Measurements from ENCODE around the gene FYCO1.

FYCO1 gene

GRCh38 chr3:45955017-45955647, 40.5 kb downstream of the FYCO1 start:
- Histone ChIP-seq H3K27me3 (ENCODE audit: insufficient read depth, poor library complexity, severe bottlenecking) (no peaks in the 10 kb centered on the region), H3K27ac (replicated peaks) (no peak overlapping the region), H3K4me3 (replicated peaks; ENCODE audit: insufficient read depth, low read length) (no peak overlapping the region)
- DNase-seq (ENCODE audit: low read depth in 1 of 2, low spot score in 1 of 2): no peak
- no peak for TF ChIP-seq POLR2AphosphoS5 (IDR thresholded peaks at IDR 0.05; ENCODE audit: low read depth)
- TF ChIP-seq REST (IDR thresholded peaks at IDR 0.05; ENCODE audit: insufficient replicate concordance, low read depth): no peak
- no peak for TF ChIP-seq CTCF (IDR thresholded peaks at IDR 0.05; ENCODE audit: insufficient read depth, low read length)
- no peak for TF ChIP-seq SPI1 (IDR thresholded peaks at IDR 0.05; ENCODE audit: borderline replicate concordance, low read depth)
- no peak for TF ChIP-seq GABPA (IDR thresholded peaks at IDR 0.05; ENCODE audit: low read depth)

GRCh38 chr3:45954306-45954705, 41.3 kb downstream of the FYCO1 start:
- Histone ChIP-seq H3K27ac (replicated peaks) (no peak overlapping the region), H3K27me3 (ENCODE audit: insufficient read depth, poor library complexity, severe bottlenecking) (no peaks in the 10 kb centered on the region), H3K4me3 (replicated peaks; ENCODE audit: insufficient read depth, low read length) (no peak overlapping the region)
- no peak for DNase-seq (ENCODE audit: low read depth in 1 of 2, low spot score in 1 of 2)
- no peak for TF ChIP-seq GABPA (IDR thresholded peaks at IDR 0.05; ENCODE audit: low read depth)
- no peak for TF ChIP-seq CTCF (IDR thresholded peaks at IDR 0.05; ENCODE audit: insufficient read depth, low read length)
- no peak for TF ChIP-seq SPI1 (IDR thresholded peaks at IDR 0.05; ENCODE audit: borderline replicate concordance, low read depth)
- no peak for TF ChIP-seq REST (IDR thresholded peaks at IDR 0.05; ENCODE audit: insufficient replicate concordance, low read depth)
- TF ChIP-seq POLR2AphosphoS5 (IDR thresholded peaks at IDR 0.05; ENCODE audit: low read depth): no peak

- no peaks in the 10 kb centered on the region for H3K27me3 ChIP-seq (ENCODE audit: insufficient read depth, poor library complexity, severe bottlenecking)
- no peak overlapping the region for H3K27ac ChIP-seq (replicated peaks)
- no peak for TF ChIP-seq POLR2AphosphoS5 (IDR thresholded peaks at IDR 0.05; ENCODE audit: low read depth)
- no peak for TF ChIP-seq CTCF (IDR thresholded peaks at IDR 0.05; ENCODE audit: insufficient read depth, low read length)
- no peak for TF ChIP-seq REST (IDR thresholded peaks at IDR 0.05; ENCODE audit: insufficient replicate concordance, low read depth)
- no peak for TF ChIP-seq GABPA (IDR thresholded peaks at IDR 0.05; ENCODE audit: low read depth)
- no peak for TF ChIP-seq SPI1 (IDR thresholded peaks at IDR 0.05; ENCODE audit: borderline replicate concordance, low read depth)
- H3K4me3 ChIP-seq (replicated peaks; ENCODE audit: insufficient read depth, low read length): no peak overlapping the region
- no peak for DNase-seq (ENCODE audit: low read depth in 1 of 2, low spot score in 1 of 2)
Observed at GRCh38 chr3:45953536-45953935, 42.1 kb downstream of the FYCO1 start.

All from HL-60 (cell line).